GM19351 (cell line): ENCODE measurements around the gene UBE2E1.
"Not testable (repeated sequence)": the region's sequence is repeated elsewhere in the genome, so short reads cannot be mapped to it uniquely, and the experiment has no call there.

ENCODE experiments used
- ATAC-seq: cut with Tn5 transposase; IDR thresholded peaks from one replicate; pipeline ENCODE4 v1.9.1; 2021; ENCODE audit warnings: mild to moderate bottlenecking, moderate library complexity; ENCODE audit not compliant: unreplicated experiment

UBE2E1 gene

GRCh38 chr3:23840521-23840920 lies 34.8 kb downstream of the UBE2E1 start:
- no peak for ATAC-seq

- ATAC-seq = no peak
Measured at GRCh38 chr3:23843869-23844268, 38.1 kb downstream of the UBE2E1 start.

GRCh38 chr3:23845326-23846216 lies 39.8 kb downstream of the UBE2E1 start:
- no peak for ATAC-seq

- ATAC-seq = not testable (repeated sequence)
Measured at GRCh38 chr3:23849462-23849861, 43.7 kb downstream of the UBE2E1 start.

GRCh38 chr3:23856286-23856685 lies 50.5 kb downstream of the UBE2E1 start:
- ATAC-seq = no peak

- no peak for ATAC-seq
Measured at GRCh38 chr3:23859012-23859743, 53.4 kb downstream of the UBE2E1 start.

GRCh38 chr3:23859839-23860382 lies 54.2 kb downstream of the UBE2E1 start:
- ATAC-seq = no peak

GRCh38 chr3:23861689-23862088 lies 55.9 kb downstream of the UBE2E1 start:
- no peak for ATAC-seq

GRCh38 chr3:23863060-23863459 lies 57.3 kb downstream of the UBE2E1 start:
- no peak for ATAC-seq

GRCh38 chr3:23864931-23865330 lies 59.2 kb downstream of the UBE2E1 start:
- ATAC-seq = no peak

- ATAC-seq = peak; percentile 90
Measured at GRCh38 chr3:23865595-23866396, 60.0 kb downstream of the UBE2E1 start.

- ATAC-seq = no peak
Measured at GRCh38 chr3:23867400-23867799, 61.6 kb downstream of the UBE2E1 start.

GRCh38 chr3:23867838-23868237 lies 62.1 kb downstream of the UBE2E1 start:
- no peak for ATAC-seq

- ATAC-seq = no peak
Measured at GRCh38 chr3:23869977-23870662, 64.4 kb downstream of the UBE2E1 start.

GRCh38 chr3:23870663-23871043 lies 64.9 kb downstream of the UBE2E1 start:
- ATAC-seq = not testable (repeated sequence)

GRCh38 chr3:23871361-23871760 lies 65.6 kb downstream of the UBE2E1 start:
- ATAC-seq = not testable (repeated sequence)

GRCh38 chr3:23872330-23872729 lies 66.6 kb downstream of the UBE2E1 start:
- ATAC-seq = no peak

GRCh38 chr3:23873941-23874340 lies 68.2 kb downstream of the UBE2E1 start:
- ATAC-seq = no peak

GRCh38 chr3:23874359-23875112 lies 68.8 kb downstream of the UBE2E1 start:
- ATAC-seq = no peak
